NCI-H524 treated with DMSO at 0.1 percent for 48 hours (cell line): ENCODE data around the gene BDNF.
A peak's percentile ranks its signal among the peaks of the same experiment; 100 is the strongest.
"Not testable (repeated sequence)": the region's sequence is repeated elsewhere in the genome, so short reads cannot be mapped to it uniquely, and the experiment has no call there.

ENCODE experiments used
- DNase-seq: peaks from one replicate; lab custom pipeline; 2025; lab: John Stamatoyannopoulos, UW

Gene BDNF

DNA sequence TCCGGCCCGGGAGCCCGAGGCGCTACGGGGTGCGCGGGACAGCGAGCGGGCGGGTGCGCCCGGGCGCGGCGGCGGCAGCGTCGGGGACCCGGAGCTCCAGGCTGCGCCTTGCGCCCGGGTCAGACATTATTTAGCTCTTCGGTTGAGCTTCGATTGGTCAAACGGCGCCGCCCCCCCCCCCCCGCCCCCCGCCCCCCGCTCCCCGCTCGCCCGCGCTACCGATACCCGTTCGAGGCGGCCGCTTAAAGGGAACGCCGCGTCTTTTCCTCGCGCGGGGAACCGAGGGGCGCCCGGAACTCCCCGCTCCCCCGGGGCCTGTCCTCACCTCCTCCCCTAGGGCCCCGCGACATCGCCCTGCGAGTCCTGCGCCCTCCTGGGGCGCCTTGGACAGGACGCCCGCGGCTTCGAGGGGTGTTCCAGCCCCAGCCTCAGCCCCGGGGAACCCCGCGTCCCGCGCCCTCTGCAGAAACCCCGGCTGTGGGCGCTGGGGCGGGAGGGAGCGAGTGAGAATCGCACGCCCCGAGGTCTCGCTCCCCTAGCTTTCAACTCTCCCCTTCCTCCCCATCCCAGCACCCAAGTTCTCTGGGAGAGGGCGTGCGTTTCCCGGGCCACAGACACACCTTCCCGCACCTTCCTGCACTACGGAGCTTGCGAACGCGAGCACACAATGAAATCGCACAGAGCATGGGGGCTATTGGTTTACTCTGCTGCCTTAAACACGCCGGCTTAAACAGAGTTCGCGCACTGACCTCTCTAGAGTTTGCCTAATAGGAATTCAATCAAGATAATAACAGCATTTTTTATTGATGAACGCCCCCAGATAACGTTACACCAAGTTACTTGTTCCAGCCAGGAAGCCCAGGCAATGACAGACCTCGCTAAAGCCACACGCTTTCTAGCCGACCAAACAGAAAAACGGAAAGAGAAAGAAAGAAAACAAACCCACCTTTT is at the start of gene BDNF:
BDNF (minus strand) TSS at position 105 of the 951 bp plus-strand sequence. CDS start 41,891 bp downstream, outside the sequence.
- no peak for DNase-seq

DNA sequence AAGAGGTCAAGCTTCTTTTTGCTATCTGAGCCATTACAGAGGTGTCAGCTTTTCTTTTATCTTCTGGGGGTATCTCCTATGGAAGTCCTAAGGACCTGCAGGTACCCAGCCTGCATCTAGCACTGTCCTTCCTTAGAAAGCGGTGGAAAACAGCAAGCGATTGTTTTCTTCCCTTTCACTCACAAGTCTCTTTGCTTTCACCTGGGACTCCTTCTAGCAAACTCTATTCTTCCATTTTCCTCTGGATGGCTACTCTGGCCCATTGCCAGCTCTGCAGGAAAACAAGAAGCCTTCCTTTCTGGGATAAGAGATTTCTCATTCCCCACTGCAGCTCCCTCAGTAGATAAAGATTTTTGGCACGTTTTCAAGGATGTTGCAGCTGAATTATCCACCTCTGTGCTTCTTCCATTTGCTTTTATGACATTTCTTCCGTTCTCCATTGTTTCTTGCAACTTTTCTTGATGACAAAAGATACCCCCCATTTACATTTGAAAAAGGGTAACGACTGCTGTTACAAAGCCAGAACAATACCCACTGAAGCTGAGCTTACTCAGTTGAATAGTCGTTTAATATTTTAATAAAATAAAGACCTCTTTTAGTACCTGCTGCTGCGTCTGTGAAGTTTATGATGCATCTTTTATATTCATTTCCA is 40.2 kb upstream of the BDNF start:
- no peak for DNase-seq

GRCh38 chr11:27735281-27735680 is 35.0 kb upstream of the BDNF start:
- DNase-seq, result no peak

GRCh38 chr11:27731803-27732202 is 31.5 kb upstream of the BDNF start:
- DNase-seq, result not testable (repeated sequence)

DNA sequence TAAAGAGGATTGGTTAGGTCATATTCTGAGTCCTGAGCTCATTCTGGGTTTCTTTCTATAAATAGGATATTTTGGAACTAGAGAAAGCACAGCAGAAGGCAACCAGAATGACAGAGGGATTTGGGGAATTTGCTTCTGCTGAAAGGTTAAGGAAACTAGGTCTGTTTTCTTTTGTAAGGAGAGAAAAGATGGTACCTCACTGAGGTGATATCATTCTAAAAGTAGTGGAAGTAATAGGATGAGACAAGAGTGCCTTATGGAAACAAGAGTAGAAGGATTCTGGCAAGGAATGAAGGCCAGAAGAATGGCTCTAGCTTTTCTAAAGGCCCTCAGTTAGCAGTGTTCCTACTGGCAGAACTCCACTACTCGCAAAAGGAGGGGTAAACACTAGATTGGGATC is 26.7 kb upstream of the BDNF start:
- no peak for DNase-seq

- DNase-seq, result no peak
These were observed 23.4 kb upstream of the BDNF start for GRCh38 chr11:27723687-27724086.

DNA sequence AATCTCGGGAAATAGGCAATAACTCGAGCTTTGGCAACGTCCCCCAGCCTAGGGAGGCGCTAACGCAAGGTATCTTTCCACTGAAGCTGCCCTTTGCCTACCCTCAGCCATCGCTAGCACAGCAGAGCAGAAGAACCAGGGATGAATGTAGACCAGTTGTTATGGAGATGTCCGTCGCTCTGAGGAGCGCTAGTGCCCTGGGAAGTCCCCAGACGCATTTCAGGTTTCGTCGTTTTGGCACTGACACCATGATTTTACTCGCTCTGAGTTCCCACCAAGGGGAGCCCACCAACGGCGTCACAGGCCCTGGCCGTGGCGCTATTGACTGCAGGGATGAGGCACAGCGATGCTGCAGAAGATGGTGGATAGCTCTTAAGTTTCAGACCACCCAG is 22.7 kb upstream of the BDNF start:
- DNase-seq, result no peak

GRCh38 chr11:27722117-27722952 is 22.1 kb upstream of the BDNF start:
- DNase-seq, result no peak

DNA sequence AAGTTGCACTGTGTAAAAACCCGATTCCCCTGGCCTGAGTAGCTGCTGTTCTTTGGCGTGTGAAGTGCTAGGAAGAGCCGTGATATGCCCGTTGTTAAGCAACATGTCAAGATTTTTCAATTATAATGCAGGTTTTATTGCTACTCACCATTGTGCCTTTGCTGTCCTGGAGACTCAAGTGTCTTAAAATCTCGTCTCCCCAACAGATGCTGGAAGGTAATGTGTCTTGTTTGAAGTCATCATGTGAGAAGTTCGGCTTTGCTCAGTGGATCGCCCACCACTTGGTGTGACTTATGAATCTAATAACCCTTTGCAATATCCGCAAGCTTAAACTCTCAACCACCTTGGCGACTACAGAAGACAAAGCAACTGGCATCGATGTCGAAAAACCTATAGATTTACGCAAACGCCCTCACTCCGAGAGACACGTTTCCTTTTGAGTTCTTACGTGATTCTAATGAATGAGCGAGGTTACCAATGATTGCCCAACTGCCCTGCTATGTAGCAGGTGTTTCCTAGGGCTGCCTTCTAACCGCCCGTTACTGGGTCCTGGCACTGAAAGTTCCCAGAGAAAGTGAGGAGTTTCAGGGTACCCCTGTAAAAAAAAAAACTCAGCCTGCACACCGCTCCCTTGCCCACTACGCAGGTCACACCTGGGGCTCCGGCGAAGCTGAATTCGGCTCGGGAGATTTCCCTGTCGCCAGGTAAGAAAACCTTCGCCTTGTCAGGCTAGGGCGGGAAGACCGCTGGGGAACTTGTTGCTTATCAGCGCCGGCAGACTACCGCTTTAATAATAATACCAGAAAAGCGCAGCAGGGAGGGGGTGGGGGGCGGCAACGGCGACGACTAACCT is 21.2 kb upstream of the BDNF start:
- no peak for DNase-seq

DNA sequence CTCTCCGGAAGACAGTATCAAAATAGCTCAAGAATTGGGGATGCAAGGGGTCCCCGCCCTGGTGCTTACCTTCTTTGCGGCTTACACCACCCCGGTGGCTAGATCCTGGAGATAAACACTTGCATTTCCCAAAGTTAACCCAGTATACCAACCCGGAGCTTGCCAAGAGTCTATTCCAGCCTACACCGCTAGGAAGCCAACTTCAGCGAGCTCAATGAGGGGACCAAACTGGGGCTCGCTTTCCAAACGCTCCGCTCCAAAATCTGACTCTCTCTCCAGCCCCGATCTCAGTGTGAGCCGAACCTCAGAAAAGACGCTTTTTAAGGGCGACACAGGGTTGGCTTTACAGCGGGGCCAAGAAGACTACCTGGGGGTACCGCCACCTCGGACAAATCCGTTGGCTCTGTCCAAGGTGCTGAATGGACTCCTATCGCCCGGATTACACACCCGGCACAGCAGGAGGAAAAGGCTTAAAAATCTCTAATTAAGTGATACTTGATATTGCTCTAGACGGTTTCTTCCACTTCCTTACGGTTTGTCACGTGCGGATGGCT is 20.1 kb upstream of the BDNF start:
- peak; percentile 50 for DNase-seq

DNA sequence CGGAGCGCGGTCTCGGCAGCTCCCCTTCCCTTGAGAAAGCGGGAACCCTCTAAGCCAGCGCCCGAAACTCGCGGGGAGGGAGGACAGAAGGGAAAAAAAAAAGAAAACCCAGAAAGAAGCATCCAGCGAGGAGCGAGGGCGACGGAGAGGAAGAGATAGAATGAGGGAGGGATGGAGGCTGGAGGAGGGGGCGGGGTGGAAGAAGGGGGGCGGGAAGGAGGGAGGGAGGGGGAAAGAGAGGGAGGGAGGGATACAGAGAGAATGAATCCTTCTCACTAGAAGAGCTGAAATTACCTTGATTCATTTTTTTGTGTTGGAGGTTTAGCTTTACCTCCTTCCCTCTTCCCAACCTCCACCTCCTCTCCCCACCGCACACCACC is 19.3 kb upstream of the BDNF start:
- no peak for DNase-seq

GRCh38 chr11:27718863-27719545 is 18.7 kb upstream of the BDNF start:
- no peak for DNase-seq

GRCh38 chr11:27718346-27718862 is 18.1 kb upstream of the BDNF start:
- DNase-seq, result peak; percentile 86

DNA sequence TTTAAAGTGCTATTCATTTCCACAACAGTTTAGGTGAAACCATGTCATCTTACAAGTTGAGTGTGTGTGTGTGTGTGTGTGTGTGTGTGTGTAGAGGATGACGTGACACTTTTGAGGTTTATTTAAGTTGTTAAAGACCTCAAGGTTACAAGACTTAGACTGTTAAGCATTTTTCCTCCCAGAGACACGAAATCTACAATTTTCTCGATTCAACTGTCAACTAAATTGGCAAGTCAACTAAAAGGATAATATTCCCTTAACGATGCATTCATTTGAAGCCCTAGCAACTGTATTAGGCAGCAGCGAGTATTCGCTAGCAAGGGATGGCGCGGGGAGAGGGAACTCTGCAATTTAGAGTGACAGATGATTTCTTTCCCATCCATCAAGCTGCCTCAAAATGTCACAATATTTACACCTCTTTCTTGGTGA is 17.6 kb upstream of the BDNF start:
- DNase-seq, result no peak

- DNase-seq, result no peak
These were observed 17.1 kb upstream of the BDNF start for GRCh38 chr11:27717377-27717776.

DNA sequence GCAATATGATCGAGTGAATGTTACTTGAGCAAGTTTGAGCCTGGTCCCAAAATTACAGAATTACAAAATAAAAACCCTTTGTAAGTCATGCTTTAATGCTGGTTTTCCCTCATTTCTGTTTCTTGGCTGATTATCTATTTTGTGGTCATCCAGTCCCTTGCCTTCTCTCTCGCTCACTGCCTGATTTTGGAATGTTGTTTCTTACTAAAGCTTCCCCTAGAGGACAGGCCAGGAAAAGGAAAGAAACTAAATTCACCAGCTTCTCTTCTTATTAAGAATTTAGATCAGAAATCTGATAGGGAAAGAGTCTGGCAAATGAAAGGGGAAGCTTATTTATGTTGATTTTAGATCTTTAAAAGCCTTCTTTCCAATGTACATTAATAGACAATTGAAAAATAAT is 16.6 kb upstream of the BDNF start:
- DNase-seq, result no peak

GRCh38 chr11:27716216-27716615 is 16.0 kb upstream of the BDNF start:
- no peak for DNase-seq

DNA sequence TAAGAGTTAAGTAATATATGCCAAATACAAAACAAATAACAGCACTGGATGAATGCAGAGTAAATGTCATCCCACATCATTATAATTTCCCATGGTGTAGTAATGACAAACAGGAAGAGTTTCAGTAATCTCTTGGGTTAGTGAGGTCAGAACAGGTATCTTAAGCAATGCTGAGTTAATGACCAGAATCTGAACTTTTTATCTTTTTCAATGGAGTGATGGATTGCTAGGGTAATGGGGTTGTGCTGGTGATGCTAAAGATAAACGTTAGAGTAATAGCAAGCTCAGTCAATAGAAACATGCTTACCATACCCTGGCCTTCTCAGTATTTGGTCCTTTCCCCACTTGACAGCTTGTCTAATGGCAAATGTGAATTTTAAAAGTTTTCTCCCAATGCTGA is 11.5 kb upstream of the BDNF start:
- DNase-seq, result no peak

DNA sequence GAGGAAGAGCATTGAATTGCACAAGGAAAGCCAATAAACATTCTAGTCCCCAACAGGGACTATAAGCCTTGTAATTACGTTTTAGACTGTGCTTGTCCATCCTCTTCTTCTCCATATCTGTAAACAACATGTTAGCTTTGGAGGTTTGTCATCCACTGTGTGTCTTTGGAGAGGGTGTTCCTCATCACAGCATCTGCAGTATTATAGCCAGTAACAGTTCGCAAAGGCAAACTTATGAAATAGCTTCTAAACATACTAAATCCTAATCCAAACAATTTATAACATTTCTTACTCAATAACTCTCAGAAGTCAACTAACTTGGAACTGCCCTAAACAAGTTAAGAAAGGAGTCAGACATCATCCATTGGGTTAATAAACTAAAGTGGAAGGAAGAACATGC is 10.3 kb upstream of the BDNF start:
- no peak for DNase-seq

GRCh38 chr11:27707676-27708075 is 7.4 kb upstream of the BDNF start:
- no peak for DNase-seq
